Right atrium auricular region (tissue), 2 donors: Measurements from ENCODE around the gene NUPR1. TPM values are rescaled to one million over a fixed set of nuclear protein-coding genes. Genes with fewer than 3 reads are reported as not detected.
"Not testable (repeated sequence)": the region's sequence is repeated elsewhere in the genome, so short reads cannot be mapped to it uniquely, and the experiment has no call there.

Experiments
- DNase-seq: peaks from one replicate; pipeline ENCODE4 v3.0.0-alpha.2; 2019; ENCODE audit warnings: low spot score
- H3K27ac ChIP-seq, 2 donors: fragments of 200-600 bp; sonication (generic); 1 replicate in 1 of 2; 2 replicates in 1 of 2; pipeline ENCODE4 v1.5.1; 2016 to 2019
- H3K27me3 ChIP-seq, 2 donors: fragments of 200-600 bp; sonication (generic); one replicate each; pipeline versions ENCODE4 v1.5.1 to v1.6.0; 2017 to 2019
- H3K36me3 ChIP-seq: fragments of 200-600 bp; sonication (generic); one replicate; pipeline ENCODE4 v1.5.1; 2016
- H3K4me1 ChIP-seq, 2 donors: fragments of 200-600 bp; sonication (generic); one replicate each; pipeline versions ENCODE4 v1.5.1 to v1.6.0; 2017 to 2019
- H3K4me3 ChIP-seq, 2 donors: fragments of 200-600 bp; sonication (generic); 1 replicate in 1 of 2; 2 replicates in 1 of 2; pipeline ENCODE4 v1.5.1; 2017 to 2019; ENCODE audit warnings: mild to moderate bottlenecking in 1 of 2, moderate library complexity in 1 of 2
- H3K9me3 ChIP-seq, 2 donors: fragments of 200-600 bp; sonication (generic); one replicate each; pipeline ENCODE4 v1.5.1; 2019
- CTCF ChIP-seq, 2 donors: fragments of 200-600 bp; sonication (generic); IDR thresholded peaks; one replicate each; pipeline ENCODE4 v1.5.1; 2019; ENCODE audit warnings: antibody characterized with exemption in 2 of 2
- total RNA-seq, 2 donors: library from RNA; depleted of rRNA; stranded (reverse); fragments of >200 nt; gene quantifications; one replicate each; pipeline ENCODE4 v1.1.0, GENCODE V29; 2016

The NUPR1 gene
- total RNA-seq, 2 donors from 2014 or later: 12.4 to 26.9 TPM

GRCh38 chr16:28549301-28549899, 10.6 kb upstream of the NUPR1 start:
- H3K27me3 ChIP-seq: no peaks in the 10 kb centered on the region
- peaks cover 0 to under 1% of the 10 kb centered on the region in 2 donors for H3K4me1 ChIP-seq
- H3K27ac ChIP-seq: no peak overlapping the region

GRCh38 chr16:28548306-28548802, 9.6 kb upstream of the NUPR1 start:
- no peak overlapping the region for H3K27ac ChIP-seq
- no peaks in the 10 kb centered on the region for H3K36me3 ChIP-seq
- DNase-seq: no peak
- no peaks in the 10 kb centered on the region for H3K27me3 ChIP-seq
- H3K4me3 ChIP-seq: no peak overlapping the region
- TF ChIP-seq CTCF (IDR thresholded peaks at IDR 0.05): no peak
- no peaks in the 10 kb centered on the region for H3K4me1 ChIP-seq
- no peaks in the 10 kb centered on the region for H3K9me3 ChIP-seq

More at GRCh38 chr16:28549301-28549899, 10.6 kb upstream of the NUPR1 start:
- Histone ChIP-seq H3K4me3 (no peak overlapping the region), H3K9me3 (no peaks in the 10 kb centered on the region), H3K36me3 (no peaks in the 10 kb centered on the region)
- peak in 1 of 2 donors; percentile 64 for TF ChIP-seq CTCF (IDR thresholded peaks at IDR 0.05)
- DNase-seq: no peak

GRCh38 chr16:28546626-28547025, 7.9 kb upstream of the NUPR1 start:
- TF ChIP-seq CTCF (IDR thresholded peaks at IDR 0.05): no peak
- no peak overlapping the region for H3K4me3 ChIP-seq
- no peaks in the 10 kb centered on the region for H3K4me1 ChIP-seq
- no peaks in the 10 kb centered on the region for H3K36me3 ChIP-seq
- no peaks in the 10 kb centered on the region for H3K27me3 ChIP-seq
- no peaks in the 10 kb centered on the region for H3K9me3 ChIP-seq
- H3K27ac ChIP-seq: no peak overlapping the region
- no peak for DNase-seq

GRCh38 chr16:28545964-28546363, 7.2 kb upstream of the NUPR1 start:
- not testable (repeated sequence) for H3K4me3 ChIP-seq, H3K27me3 ChIP-seq, H3K36me3 ChIP-seq, DNase-seq, H3K9me3 ChIP-seq, H3K27ac ChIP-seq, H3K4me1 ChIP-seq

- Histone ChIP-seq H3K27ac (no peak overlapping the region), H3K4me1 (no peaks in the 10 kb centered on the region), H3K27me3 (no peaks in the 10 kb centered on the region), H3K9me3 (no peaks in the 10 kb centered on the region), H3K4me3 (no peak overlapping the region), H3K36me3 (no peaks in the 10 kb centered on the region)
- DNase-seq: no peak
- no peak for TF ChIP-seq CTCF (IDR thresholded peaks at IDR 0.05)
These were observed 6.2 kb upstream of the NUPR1 start for GRCh38 chr16:28544998-28545397.

GRCh38 chr16:28543072-28543471, 4.3 kb upstream of the NUPR1 start:
- DNase-seq: no peak
- TF ChIP-seq CTCF (IDR thresholded peaks at IDR 0.05): no peak
- Histone ChIP-seq H3K4me3 (no peak overlapping the region), H3K36me3 (no peaks in the 10 kb centered on the region), H3K4me1 (peaks cover 0 to 11% of the 10 kb centered on the region in 2 donors), H3K27me3 (no peaks in the 10 kb centered on the region), H3K27ac (no peak overlapping the region), H3K9me3 (no peaks in the 10 kb centered on the region)
